SH-SY5Y (cell line): Measurements from ENCODE around the gene NTM.

Source experiments
- GATA2 ChIP-seq: IDR thresholded peaks from 2 replicates; pipeline ENCODE4 v1.6.1; 2011; ENCODE audit warnings: mild to moderate bottlenecking, low read depth, low read length
- GATA3 ChIP-seq: IDR thresholded peaks from 2 replicates; pipeline ENCODE4 v1.6.1; 2011; ENCODE audit warnings: low read depth, mild to moderate bottlenecking, low read length, moderate library complexity

DNA sequence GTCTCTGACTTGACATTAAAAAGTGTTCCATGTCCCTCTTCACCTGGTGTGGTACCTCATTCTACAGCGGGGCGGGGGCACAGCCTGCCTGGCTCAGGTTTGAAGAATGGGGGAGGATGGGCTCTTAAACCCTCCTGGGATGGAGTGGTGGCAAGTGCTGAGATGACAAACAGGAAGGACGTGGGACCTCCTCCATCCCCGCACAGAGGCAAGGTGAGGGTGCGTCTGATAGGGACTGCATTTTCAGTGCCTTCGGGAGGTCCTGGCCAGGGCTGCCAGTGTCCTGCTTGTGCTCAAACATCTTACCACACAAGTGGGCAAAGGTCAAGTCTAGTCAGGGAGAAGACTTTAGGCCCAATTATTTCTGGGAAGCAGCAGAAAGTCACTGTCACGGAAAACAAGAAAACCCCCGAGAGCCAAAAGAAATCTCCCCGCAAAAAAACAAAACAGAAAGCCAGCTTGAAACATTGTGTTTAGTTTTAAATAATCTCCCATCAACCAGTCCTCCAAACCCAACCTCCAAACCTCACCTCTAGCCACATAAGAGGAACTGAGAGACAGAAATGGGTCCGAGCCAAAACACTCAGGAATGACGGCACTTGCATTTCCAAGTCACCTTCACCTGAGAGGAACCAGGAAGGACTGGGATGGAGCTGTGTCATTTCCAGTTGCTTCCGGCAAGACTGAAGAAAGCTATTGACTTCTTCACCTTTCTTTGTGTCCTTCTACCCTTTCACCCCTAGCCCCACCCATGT, 966.5 kb downstream of the NTM start:
- TF ChIP-seq GATA2 (no peak), GATA3 (no peak)
